Large intestine (tissue), 3 donors: ENCODE results near the gene CACNA1E. TPM values are rescaled to one million over a fixed set of nuclear protein-coding genes. Genes with fewer than 3 reads are reported as not detected.

ENCODE experiments used
- DNase-seq, 2 donors: peaks; one replicate each; pipeline versions ENCODE4 v3.0.0 to v3.0.0-alpha.2; 2013
- H3K27ac ChIP-seq: one replicate; pipeline ENCODE4 v1.5.1; 2013; ENCODE audit warnings: low read length
- H3K27me3 ChIP-seq: 2 replicates; pipeline ENCODE4 v1.6.1; 2013; ENCODE audit warnings: low read length; ENCODE audit not compliant: control insufficient read depth, insufficient read depth
- H3K36me3 ChIP-seq: 2 replicates; pipeline ENCODE4 v1.6.1; 2013; ENCODE audit warnings: low read length; ENCODE audit not compliant: control insufficient read depth, insufficient read depth
- H3K4me1 ChIP-seq: one replicate; pipeline ENCODE4 v1.6.1; 2013; ENCODE audit warnings: low read length; ENCODE audit not compliant: control insufficient read depth, insufficient read depth
- H3K4me3 ChIP-seq: one replicate; pipeline ENCODE4 v1.5.1; 2013; ENCODE audit warnings: low read length
- H3K9me3 ChIP-seq: one replicate; pipeline ENCODE4 v1.6.1; 2013; ENCODE audit warnings: mild to moderate bottlenecking, low read depth, low read length, moderate library complexity; ENCODE audit not compliant: control insufficient read depth
- WGBS: methylation state at CpG from one replicate; pipeline ENCODE4 v1.1.5; 2013; ENCODE audit warnings: low lambda C conversion rate; ENCODE audit not compliant: insufficient coverage; 5-methylcytosine and 5-hydroxymethylcytosine counted together
- polyA plus RNA-seq: library from polyadenylated mRNA; unstranded; fragments of 120-200 nt; gene quantifications from one replicate; pipeline ENCODE4 v1.2.1, GENCODE V29; 2013

The CACNA1E gene
- polyA plus RNA-seq, 1 donor = 1.7 TPM

DNA sequence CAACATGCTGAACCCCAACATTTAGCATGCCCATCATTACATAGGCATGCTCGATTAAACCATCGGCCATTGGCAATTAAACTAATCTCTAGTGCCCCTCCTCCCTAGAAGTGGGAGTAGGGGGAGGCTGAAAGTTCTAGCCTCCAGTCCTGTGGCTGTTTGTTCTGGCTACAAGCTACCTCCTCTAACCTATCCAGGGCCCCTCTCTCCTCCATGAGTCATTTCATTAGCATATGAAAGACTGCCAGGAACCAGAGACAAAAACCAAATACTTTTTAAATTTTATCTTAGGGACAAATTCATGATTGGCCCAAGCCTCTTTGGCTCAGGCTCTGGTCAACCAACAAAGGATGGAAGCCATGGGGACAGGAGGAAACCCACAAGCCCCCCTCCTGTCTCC lies 231.1 kb downstream of the CACNA1E start:
- no peak for DNase-seq
- Histone ChIP-seq H3K27me3 (no peaks in the 10 kb centered on the region), H3K36me3 (no peaks in the 10 kb centered on the region), H3K4me3 (no peak overlapping the region), H3K27ac (no peak overlapping the region), H3K4me1 (no peaks in the 10 kb centered on the region), H3K9me3 (no peaks in the 10 kb centered on the region)
- no CpG with 5 or more reads among the region's 2 CpGs for WGBS

DNA sequence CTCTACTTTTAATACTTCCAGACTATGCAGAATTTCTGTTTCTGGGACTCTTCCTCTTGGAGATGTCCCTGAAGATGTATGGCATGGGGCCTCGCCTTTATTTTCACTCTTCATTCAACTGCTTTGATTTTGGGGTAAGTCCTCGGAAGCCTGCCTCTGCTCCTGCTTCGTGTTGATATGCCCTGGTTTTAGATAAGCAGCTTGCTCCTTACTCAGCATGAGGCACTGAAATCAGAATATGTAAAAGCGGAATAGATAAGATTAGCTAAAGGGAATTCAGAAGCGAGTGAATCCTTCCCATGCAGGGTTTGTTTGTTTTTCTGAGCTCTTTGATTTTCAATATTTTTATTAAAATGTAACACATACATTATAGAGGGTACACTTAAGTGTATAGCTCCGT lies 234.7 kb downstream of the CACNA1E start:
- no peaks in the 10 kb centered on the region for H3K36me3 ChIP-seq
- no CpG with 5 or more reads among the region's 6 CpGs for WGBS
- H3K4me1 ChIP-seq = no peaks in the 10 kb centered on the region
- H3K27me3 ChIP-seq = peaks cover 3% of the 10 kb centered on the region
- H3K4me3 ChIP-seq = no peak overlapping the region
- no peak for DNase-seq
- H3K9me3 ChIP-seq = no peaks in the 10 kb centered on the region
- no peak overlapping the region for H3K27ac ChIP-seq

DNA sequence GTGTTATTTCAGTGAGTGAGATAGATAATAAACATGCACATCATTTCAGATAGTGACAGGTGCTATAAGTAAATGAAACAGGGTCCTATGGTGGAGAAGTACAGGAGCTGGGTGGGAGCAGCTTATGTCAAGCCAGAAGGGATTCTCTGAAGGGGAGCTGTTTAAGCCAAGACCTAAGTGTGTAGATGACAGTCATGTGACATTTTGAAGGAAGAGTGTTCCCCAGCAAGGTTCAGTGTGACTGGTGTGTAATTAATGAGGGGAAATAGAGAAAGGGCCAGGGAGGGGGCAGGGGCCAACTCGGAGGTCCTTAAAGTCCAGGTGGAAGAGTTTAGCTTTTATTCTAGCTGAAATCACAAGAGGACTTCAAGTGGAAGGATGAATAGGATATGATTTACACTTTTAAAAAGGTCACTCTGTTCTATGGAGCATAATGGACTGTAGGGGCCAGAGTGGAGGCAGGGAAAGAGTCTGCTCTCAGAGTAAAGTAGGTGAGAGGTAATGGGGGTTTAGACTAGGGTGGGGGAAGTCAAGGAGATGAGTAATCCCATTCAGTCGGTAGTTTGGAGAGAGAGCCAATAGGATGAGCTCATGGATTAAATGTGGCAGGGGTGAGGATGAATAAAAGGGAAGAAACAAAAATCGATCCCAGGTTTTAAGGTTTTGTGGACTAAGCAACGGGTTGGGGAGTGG lies 243.1 kb downstream of the CACNA1E start:
- WGBS = 64% methylated on average over 4 of the region's 4 CpGs
- Histone ChIP-seq H3K9me3 (no peaks in the 10 kb centered on the region), H3K27ac (no peak overlapping the region), H3K36me3 (no peaks in the 10 kb centered on the region), H3K4me1 (no peaks in the 10 kb centered on the region), H3K4me3 (no peak overlapping the region), H3K27me3 (no peaks in the 10 kb centered on the region)
- DNase-seq = no peak

DNA sequence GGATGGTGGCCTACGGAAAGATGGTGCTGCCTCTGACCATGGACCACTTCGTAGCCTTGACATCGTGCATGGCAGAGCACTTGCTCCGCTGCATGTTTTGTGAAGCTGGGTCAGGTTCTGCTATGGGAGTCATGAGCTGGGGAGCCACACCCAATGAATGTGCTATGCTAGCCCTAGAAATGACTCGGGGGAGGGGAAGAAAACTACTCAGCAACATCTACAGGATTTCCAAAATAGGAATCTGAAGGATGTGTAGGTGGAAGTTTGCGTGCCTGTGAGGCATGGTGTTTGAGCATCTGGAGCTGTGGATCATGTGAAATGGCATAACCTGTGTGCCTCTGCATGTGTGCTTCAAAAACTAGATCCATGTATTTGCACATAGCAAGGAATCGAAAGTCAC lies 247.3 kb downstream of the CACNA1E start:
- no CpG with 5 or more reads among the region's 7 CpGs for WGBS
- H3K9me3 ChIP-seq = peaks cover 6% of the 10 kb centered on the region
- H3K27ac ChIP-seq = no peak overlapping the region
- no peaks in the 10 kb centered on the region for H3K27me3 ChIP-seq
- no peaks in the 10 kb centered on the region for H3K4me1 ChIP-seq
- no peak overlapping the region for H3K4me3 ChIP-seq
- H3K36me3 ChIP-seq = no peaks in the 10 kb centered on the region
- no peak for DNase-seq

DNA sequence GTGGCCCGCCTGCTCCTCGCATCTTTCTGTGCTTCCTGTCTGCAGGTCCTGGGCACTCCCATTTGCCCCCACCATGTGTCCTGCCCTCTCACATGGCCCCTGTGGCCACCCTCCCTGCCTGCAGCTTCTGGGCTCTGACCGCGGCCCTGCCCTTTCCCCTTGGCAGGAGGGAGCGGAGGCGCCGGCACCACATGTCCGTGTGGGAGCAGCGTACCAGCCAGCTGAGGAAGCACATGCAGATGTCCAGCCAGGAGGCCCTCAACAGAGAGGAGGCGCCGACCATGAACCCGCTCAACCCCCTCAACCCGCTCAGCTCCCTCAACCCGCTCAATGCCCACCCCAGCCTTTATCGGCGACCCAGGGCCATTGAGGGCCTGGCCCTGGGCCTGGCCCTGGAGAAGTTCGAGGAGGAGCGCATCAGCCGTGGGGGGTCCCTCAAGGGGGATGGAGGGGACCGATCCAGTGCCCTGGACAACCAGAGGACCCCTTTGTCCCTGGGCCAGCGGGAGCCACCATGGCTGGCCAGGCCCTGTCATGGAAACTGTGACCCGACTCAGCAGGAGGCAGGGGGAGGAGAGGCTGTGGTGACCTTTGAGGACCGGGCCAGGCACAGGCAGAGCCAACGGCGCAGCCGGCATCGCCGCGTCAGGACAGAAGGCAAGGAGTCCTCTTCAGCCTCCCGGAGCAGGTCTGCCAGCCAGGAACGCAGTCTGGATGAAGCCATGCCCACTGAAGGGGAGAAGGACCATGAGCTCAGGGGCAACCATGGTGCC lies 249.1 kb downstream of the CACNA1E start:
- DNase-seq = no peak
- H3K27me3 ChIP-seq = no peaks in the 10 kb centered on the region
- no peak overlapping the region for H3K4me3 ChIP-seq
- peaks cover 6% of the 10 kb centered on the region for H3K9me3 ChIP-seq
- no CpG with 5 or more reads among the region's 31 CpGs for WGBS
- no peaks in the 10 kb centered on the region for H3K4me1 ChIP-seq
- H3K27ac ChIP-seq = no peak overlapping the region
- H3K36me3 ChIP-seq = no peaks in the 10 kb centered on the region

DNA sequence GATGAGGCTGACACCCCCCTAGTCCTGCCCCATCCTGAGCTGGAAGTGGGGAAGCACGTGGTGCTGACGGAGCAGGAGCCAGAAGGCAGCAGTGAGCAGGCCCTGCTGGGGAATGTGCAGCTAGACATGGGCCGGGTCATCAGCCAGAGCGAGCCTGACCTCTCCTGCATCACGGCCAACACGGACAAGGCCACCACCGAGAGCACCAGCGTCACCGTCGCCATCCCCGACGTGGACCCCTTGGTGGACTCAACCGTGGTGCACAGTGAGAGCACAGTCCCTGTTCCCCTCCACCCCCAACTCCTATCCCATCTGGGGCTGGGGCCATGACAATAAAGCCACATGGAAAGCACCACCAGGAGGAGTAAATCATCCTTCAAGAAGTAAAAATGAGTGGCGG lies 250.2 kb downstream of the CACNA1E start:
- DNase-seq = no peak
- peaks cover 6% of the 10 kb centered on the region for H3K9me3 ChIP-seq
- H3K27me3 ChIP-seq = no peaks in the 10 kb centered on the region
- no peaks in the 10 kb centered on the region for H3K36me3 ChIP-seq
- no peaks in the 10 kb centered on the region for H3K4me1 ChIP-seq
- H3K27ac ChIP-seq = no peak overlapping the region
- 80% methylated on average over 1 of the region's 14 CpGs for WGBS
- H3K4me3 ChIP-seq = no peak overlapping the region

DNA sequence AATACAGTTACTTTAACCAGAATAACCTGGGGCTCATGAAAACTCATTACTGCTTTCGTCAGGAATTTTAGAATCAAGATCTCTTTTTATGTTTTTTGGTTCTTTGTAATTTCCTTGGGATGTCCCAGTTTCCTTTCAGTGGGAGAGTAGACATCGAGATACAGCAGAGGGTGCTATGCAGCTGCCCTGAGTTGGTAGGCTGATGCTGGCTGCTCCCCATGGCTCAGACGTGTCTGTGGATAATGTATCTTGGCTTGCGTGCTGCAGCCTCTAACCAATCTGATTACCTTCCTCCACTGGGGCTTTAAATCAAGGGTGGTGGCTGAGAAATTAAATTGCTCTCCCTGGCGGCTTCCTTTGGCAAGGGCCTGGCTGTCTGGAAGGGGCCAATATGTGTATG lies 253.7 kb downstream of the CACNA1E start:
- 83% methylated on average over 1 of the region's 5 CpGs for WGBS
- Histone ChIP-seq H3K36me3 (no peaks in the 10 kb centered on the region), H3K27ac (no peak overlapping the region), H3K4me3 (no peak overlapping the region), H3K27me3 (no peaks in the 10 kb centered on the region), H3K9me3 (peaks cover 5% of the 10 kb centered on the region), H3K4me1 (no peaks in the 10 kb centered on the region)
- no peak for DNase-seq

DNA sequence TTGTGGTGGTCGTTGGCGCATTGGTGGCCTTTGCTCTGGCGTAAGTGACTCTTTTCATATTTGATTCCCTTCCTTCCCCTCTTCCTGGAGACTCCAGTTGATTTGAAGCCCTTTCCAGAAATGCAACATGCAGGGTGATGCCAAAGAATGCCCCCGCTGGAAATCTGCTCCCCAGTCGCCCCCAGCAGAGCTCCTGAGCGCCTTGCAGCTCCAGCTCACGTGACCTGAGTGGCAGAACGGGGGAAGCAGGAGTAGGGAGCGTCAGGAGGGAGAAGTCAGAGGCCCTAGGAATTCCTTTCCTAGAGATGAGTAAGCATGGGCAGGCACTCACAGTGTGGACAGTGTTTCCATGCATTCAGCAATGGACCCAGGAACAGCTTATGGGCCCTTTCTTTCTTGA lies 255.9 kb downstream of the CACNA1E start:
- no peak for DNase-seq
- Histone ChIP-seq H3K27ac (no peak overlapping the region), H3K36me3 (no peaks in the 10 kb centered on the region), H3K27me3 (no peaks in the 10 kb centered on the region), H3K9me3 (no peaks in the 10 kb centered on the region), H3K4me1 (no peaks in the 10 kb centered on the region), H3K4me3 (no peak overlapping the region)
- 100% methylated on average over 1 of the region's 9 CpGs for WGBS

DNA sequence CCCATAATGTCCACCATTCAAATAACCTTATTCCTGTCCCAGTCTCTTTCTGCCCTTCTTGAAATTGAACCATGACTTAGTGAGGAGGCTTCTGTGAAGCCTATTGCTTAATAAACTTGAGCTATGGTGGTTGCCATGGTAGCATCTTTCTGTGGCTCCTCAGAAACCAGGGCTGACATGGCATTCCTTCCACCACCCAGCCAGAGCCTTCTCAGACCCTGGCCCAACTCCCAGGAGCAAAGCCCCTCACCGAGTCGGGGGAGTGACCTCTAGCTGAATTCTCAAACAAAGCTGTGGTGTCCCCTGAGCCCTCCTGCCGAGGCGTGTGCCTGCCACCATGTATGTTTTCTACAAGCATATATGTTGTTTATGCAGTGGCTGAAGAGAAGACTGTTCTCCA lies 259.1 kb downstream of the CACNA1E start:
- no CpG with 5 or more reads among the region's 4 CpGs for WGBS
- Histone ChIP-seq H3K27ac (no peak overlapping the region), H3K4me3 (no peak overlapping the region), H3K27me3 (no peaks in the 10 kb centered on the region), H3K36me3 (no peaks in the 10 kb centered on the region), H3K9me3 (no peaks in the 10 kb centered on the region), H3K4me1 (no peaks in the 10 kb centered on the region)
- no peak for DNase-seq

DNA sequence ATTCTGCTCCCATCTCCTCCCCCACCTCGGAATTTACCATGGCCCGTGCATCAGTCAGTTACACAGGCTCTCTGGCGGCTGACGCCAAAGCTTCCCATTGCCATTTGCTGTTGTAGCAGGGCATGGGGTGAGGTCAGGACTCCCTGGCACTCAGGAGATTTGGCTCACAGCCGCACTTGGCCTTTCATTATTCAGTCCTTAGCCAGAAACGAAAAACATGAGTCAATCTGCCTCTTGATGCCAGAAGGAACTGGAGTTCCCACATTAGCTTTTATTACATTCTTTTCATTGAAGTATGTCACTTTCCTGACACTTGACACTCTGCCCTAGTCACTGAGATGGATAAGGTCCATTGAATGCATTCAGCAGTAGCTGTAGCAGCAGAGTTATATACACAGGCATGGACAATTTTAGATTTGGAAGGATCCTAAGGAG lies 260.6 kb downstream of the CACNA1E start:
- Histone ChIP-seq H3K4me3 (no peak overlapping the region), H3K4me1 (no peaks in the 10 kb centered on the region), H3K9me3 (no peaks in the 10 kb centered on the region), H3K36me3 (no peaks in the 10 kb centered on the region), H3K27ac (no peak overlapping the region), H3K27me3 (no peaks in the 10 kb centered on the region)
- no peak for DNase-seq
- 79% methylated on average over 3 of the region's 6 CpGs for WGBS

DNA sequence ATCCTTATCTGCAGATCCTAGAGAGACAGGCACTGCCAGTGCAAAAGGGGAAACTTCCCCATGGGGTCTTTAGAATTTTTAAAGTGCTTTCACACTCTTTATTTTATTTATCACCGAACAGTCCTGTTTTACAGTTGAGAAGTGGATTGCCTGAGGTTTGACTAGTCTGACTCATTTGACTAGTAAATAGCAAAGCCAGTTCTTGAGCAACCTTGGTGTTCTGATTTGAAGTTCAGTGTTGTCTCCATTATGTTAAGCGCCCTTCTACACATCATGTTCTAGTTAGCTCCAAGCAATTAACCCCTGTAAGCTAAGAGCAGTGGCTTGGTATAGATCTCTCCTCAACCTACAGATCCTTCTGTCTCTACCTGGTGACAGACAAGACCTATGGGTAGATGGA lies 262.9 kb downstream of the CACNA1E start:
- H3K27me3 ChIP-seq = no peaks in the 10 kb centered on the region
- no peak overlapping the region for H3K4me3 ChIP-seq
- H3K4me1 ChIP-seq = no peaks in the 10 kb centered on the region
- DNase-seq = no peak
- no peaks in the 10 kb centered on the region for H3K9me3 ChIP-seq
- H3K36me3 ChIP-seq = no peaks in the 10 kb centered on the region
- no peak overlapping the region for H3K27ac ChIP-seq
- WGBS = 80% methylated on average over 1 of the region's 2 CpGs
